ENCODE results near the gene SHB. TPM values are rescaled to one million over a fixed set of nuclear protein-coding genes. Genes with fewer than 3 reads are reported as not detected.

The SHB gene
- total RNA-seq, 6 donors from 2014 or later: 29.3 to 51.2 (median 33.3) TPM

DNA sequence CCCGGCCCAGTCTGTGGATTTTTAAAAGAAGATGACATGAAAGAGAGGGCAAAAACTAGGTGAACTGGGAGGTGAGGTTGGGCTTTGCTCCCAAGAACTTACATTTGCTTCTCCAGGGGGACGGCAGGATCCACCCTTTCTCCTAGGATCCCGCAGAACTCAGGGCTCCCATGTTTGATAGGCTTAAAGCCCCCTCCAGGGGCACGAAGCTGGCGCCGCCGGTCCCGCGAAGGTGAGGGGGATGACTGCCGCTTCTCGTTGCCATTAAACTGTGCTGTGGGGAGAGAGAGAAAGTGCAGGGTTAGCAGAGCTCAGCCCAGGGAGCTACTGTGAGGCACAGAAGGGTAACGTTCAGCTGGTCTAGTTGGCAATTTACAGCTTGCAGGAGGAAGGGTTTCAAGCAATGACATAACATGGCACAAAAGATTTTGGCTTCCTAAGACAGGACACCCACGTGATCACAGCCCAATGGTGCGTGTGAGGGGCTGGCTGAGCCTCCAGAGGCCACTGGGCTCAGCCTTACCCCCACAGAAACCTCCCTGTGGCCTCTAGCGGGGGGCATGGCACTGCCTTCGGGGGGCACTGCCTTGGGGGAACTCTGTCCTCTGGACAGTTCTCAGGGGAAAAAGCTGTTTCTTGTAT lies 113.1 kb downstream of the SHB start:
- TF ChIP-seq EP300 (IDR thresholded peaks at IDR 0.05) (no peak), POLR2AphosphoS5 (IDR thresholded peaks at IDR 0.05) (no peak), POLR2A (IDR thresholded peaks at IDR 0.05) (no peak)
- TF ChIP-seq, protein P1, sequence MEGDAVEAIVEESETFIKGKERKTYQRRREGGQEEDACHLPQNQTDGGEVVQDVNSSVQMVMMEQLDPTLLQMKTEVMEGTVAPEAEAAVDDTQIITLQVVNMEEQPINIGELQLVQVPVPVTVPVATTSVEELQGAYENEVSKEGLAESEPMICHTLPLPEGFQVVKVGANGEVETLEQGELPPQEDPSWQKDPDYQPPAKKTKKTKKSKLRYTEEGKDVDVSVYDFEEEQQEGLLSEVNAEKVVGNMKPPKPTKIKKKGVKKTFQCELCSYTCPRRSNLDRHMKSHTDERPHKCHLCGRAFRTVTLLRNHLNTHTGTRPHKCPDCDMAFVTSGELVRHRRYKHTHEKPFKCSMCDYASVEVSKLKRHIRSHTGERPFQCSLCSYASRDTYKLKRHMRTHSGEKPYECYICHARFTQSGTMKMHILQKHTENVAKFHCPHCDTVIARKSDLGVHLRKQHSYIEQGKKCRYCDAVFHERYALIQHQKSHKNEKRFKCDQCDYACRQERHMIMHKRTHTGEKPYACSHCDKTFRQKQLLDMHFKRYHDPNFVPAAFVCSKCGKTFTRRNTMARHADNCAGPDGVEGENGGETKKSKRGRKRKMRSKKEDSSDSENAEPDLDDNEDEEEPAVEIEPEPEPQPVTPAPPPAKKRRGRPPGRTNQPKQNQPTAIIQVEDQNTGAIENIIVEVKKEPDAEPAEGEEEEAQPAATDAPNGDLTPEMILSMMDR (IDR thresholded peaks at IDR 0.05): no peak
- ATAC-seq (ENCODE audit: low FRiP score in 2 of 2): no peak
- WGBS, 2 donors: 92 to 94% methylated on average over 14 to 15 of the region's 16 CpGs
- H3K9me3 ChIP-seq: no peaks in the 10 kb centered on the region
- no peak overlapping the region for H3K27ac ChIP-seq
- H3K4me1 ChIP-seq: peaks cover 6 to 18% (median 9%) of the 10 kb centered on the region in 4 donors
- H3K4me3 ChIP-seq: no peak overlapping the region
- H3K36me3 ChIP-seq: peaks cover 0 to 23% (median 11%) of the 10 kb centered on the region in 4 donors
- no peaks in the 10 kb centered on the region for H3K27me3 ChIP-seq
- DNase-seq: peak in 1 of 2 donors; percentile 73

- H3K36me3 ChIP-seq: peaks cover 0 to 23% (median 14%) of the 10 kb centered on the region in 4 donors
- no peak for ATAC-seq (ENCODE audit: low FRiP score in 2 of 2)
- H3K4me3 ChIP-seq: no peak overlapping the region
- no peak for DNase-seq
- peak overlapping the region in 3 of 4 donors; percentile 21 to 58 (median 51) for H3K27ac ChIP-seq
- TF ChIP-seq POLR2AphosphoS5 (IDR thresholded peaks at IDR 0.05) (no peak), POLR2A (IDR thresholded peaks at IDR 0.05) (no peak), EP300 (IDR thresholded peaks at IDR 0.05) (no peak)
- TF ChIP-seq, protein P1 (IDR thresholded peaks at IDR 0.05): no peak
- H3K4me1 ChIP-seq: peaks cover 6 to 22% (median 9%) of the 10 kb centered on the region in 4 donors
- WGBS, 2 donors: 54 to 59% methylated on average over 3 of the region's 3 CpGs
- no peaks in the 10 kb centered on the region for H3K9me3 ChIP-seq
- H3K27me3 ChIP-seq: no peaks in the 10 kb centered on the region
These were observed 114.4 kb downstream of the SHB start for GRCh38 chr9:37954581-37954981.

DNA sequence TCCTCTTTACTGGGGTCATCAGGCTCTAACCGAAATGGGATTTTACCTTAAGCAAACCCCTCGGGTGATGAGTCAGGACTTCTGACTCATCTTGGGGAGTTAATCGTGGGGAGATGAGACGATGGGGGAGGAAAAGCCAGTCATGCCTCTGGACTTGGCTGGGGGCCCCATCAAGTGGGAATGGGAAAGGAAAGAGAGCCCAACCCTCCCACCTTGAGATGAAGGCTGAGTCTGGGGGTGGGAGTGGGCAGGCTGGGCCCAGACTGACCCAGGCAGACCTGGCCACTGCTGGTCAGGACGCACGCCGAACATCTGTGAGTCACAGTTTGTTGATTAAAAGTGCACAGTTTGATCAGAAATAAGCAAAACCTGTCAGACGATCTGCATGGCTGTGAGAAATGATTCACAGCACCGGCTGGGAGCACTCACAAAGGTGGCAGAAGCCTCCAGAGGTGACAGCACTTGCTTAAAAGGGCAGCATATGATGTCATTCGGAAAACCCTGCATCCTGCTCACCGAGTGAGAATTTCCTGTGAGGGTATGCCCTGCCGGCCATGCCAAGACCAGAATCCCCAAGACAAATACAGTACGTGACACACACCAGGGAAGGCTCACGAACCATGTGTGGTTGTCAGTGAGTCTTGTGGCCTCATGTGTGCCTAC lies 115.1 kb downstream of the SHB start:
- peak in 1 of 2 donors; percentile 63 for ATAC-seq (ENCODE audit: low FRiP score in 2 of 2)
- no peak for DNase-seq
- H3K4me1 ChIP-seq: peaks cover 6 to 22% (median 9%) of the 10 kb centered on the region in 4 donors
- H3K4me3 ChIP-seq: no peak overlapping the region
- no peaks in the 10 kb centered on the region for H3K9me3 ChIP-seq
- no peaks in the 10 kb centered on the region for H3K27me3 ChIP-seq
- 59 to 65% methylated on average over 11 to 14 of the region's 14 CpGs for WGBS, 2 donors
- H3K36me3 ChIP-seq: peaks cover 0 to 23% (median 14%) of the 10 kb centered on the region in 4 donors
- peak overlapping the region in 3 of 4 donors; percentile 21 to 58 (median 51) for H3K27ac ChIP-seq
- no peak for TF ChIP-seq EP300 (IDR thresholded peaks at IDR 0.05)
- peak in 1 of 2 donors; percentile 24 for TF ChIP-seq POLR2AphosphoS5 (IDR thresholded peaks at IDR 0.05)

- no peaks in the 10 kb centered on the region for H3K27me3 ChIP-seq
- no peaks in the 10 kb centered on the region for H3K9me3 ChIP-seq
- H3K36me3 ChIP-seq: peaks cover 0 to 28% (median 14%) of the 10 kb centered on the region in 4 donors
- TF ChIP-seq EP300 (IDR thresholded peaks at IDR 0.05) (no peak), POLR2AphosphoS5 (IDR thresholded peaks at IDR 0.05) (no peak), POLR2A (IDR thresholded peaks at IDR 0.05) (no peak)
- TF ChIP-seq, protein P1 (IDR thresholded peaks at IDR 0.05): no peak
- WGBS, 2 donors: 94 to 96% methylated on average over 5 of the region's 5 CpGs
- H3K4me3 ChIP-seq: no peak overlapping the region
- H3K27ac ChIP-seq: peak overlapping the region in 3 of 4 donors; percentile 21 to 58 (median 51)
- no peak for DNase-seq
- no peak for ATAC-seq (ENCODE audit: low FRiP score in 2 of 2)
- peaks cover 6 to 27% (median 12%) of the 10 kb centered on the region in 4 donors for H3K4me1 ChIP-seq
These were observed 115.7 kb downstream of the SHB start for GRCh38 chr9:37953206-37953774.

DNA sequence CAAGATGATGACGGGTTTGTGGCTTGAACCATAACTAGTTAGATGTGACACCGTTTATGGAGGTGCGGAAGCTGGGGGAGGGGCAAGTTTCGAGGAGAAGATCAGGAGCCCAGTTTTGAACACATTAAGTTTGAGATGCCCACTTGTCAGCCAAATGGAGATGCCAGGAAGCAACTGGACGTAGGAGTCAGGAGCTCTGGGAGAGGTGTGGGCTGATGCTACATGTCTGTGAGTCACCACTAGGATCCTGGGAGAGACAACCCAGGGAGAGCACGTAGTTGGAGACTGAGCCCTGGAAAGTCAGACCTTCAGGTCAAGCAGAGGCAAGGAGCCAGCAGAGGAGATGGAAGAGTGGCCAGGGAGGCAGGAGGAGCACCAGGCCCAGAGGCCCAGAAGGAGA lies 116.3 kb downstream of the SHB start:
- ATAC-seq (ENCODE audit: low FRiP score in 2 of 2) (peak in 1 of 2 donors; percentile 36), DNase-seq (no peak)
- WGBS, 2 donors: 90 to 94% methylated on average over 6 of the region's 6 CpGs
- H3K27ac ChIP-seq: no peak overlapping the region
- TF ChIP-seq EP300 (IDR thresholded peaks at IDR 0.05) (no peak), POLR2AphosphoS5 (IDR thresholded peaks at IDR 0.05) (no peak), POLR2A (IDR thresholded peaks at IDR 0.05) (no peak)
- TF ChIP-seq, protein P1 (IDR thresholded peaks at IDR 0.05): no peak
- H3K4me1 ChIP-seq: peaks cover 6 to 31% (median 12%) of the 10 kb centered on the region in 4 donors
- H3K4me3 ChIP-seq: no peak overlapping the region
- no peaks in the 10 kb centered on the region for H3K27me3 ChIP-seq
- peaks cover 0 to 33% (median 14%) of the 10 kb centered on the region in 4 donors for H3K36me3 ChIP-seq
- H3K9me3 ChIP-seq: no peaks in the 10 kb centered on the region
